ENCODE data around the gene DYRK3.
"Not testable (repeated sequence)": the region's sequence is repeated elsewhere in the genome, so short reads cannot be mapped to it uniquely, and the experiment has no call there.

The DYRK3 gene

GRCh38 chr1:206612129-206612876, 23.0 kb upstream of the DYRK3 start, which contains the start of gene EIF2D:
Gene EIF2D, minus strand, starts transcription at chr1:206612465. Its CDS starts 123 bp downstream, at chr1:206612342.
- ChIA-PET POLR2A (ENCODE audit: low non-redundant PET) (interaction anchor here (0.6 to 1.2 kb wide), 8 partner anchors 9 to 1501 kb away, joined by 3 to 10 read pairs (median 4); partner anchors contain the start of gene DYRK3), CTCF (interaction anchor here (0.5 to 2.7 kb wide), 40 partner anchors 9 to 1291 kb away, joined by 3 to 29 read pairs (median 4); partner anchors contain the start of genes DYRK3, NUAK2 and RASSF5)
- peak within 1 kb of the TSS; percentile 75 for H3K27ac ChIP-seq
- peak; percentile 95 for TF ChIP-seq CTCF (conservative IDR thresholded peaks at IDR 0.05; ENCODE audit: low read depth)
- peak; percentile 100 for DNase-seq (ENCODE audit: low spot score)

- POLR2A ChIA-PET (ENCODE audit: low non-redundant PET); H3K27ac ChIP-seq; DNase-seq (ENCODE audit: low spot score): not testable (repeated sequence)
- CTCF ChIA-PET: interaction anchor here (0.6 to 0.8 kb wide), 2 partner anchors 14 to 285 kb away, joined by 4 to 5 read pairs; partner anchors contain the start of gene EIF2D
Measured at GRCh38 chr1:206626396-206626795, 8.9 kb upstream of the DYRK3 start.

GRCh38 chr1:206628916-206629315, 6.4 kb upstream of the DYRK3 start:
- no peak for DNase-seq (ENCODE audit: low spot score)
- no peak overlapping the region for H3K27ac ChIP-seq
- ChIA-PET CTCF (interaction anchor here (0.5 to 1.2 kb wide), 4 partner anchors 35 to 626 kb away, joined by 3 to 8 read pairs (median 4); partner anchors contain the start of gene RAB7B), POLR2A (ENCODE audit: low non-redundant PET) (no interaction called here)
- no peak for TF ChIP-seq CTCF (conservative IDR thresholded peaks at IDR 0.05; ENCODE audit: low read depth)

GRCh38 chr1:206631085-206631509, 4.2 kb upstream of the DYRK3 start:
- H3K27ac ChIP-seq: no peak overlapping the region
- ChIA-PET CTCF (interaction anchor here (0.9 to 1.4 kb wide), 11 partner anchors 10 to 270 kb away, joined by 3 to 23 read pairs (median 3); partner anchors contain the start of gene EIF2D), POLR2A (ENCODE audit: low non-redundant PET) (no interaction called here)
- peak; percentile 52 for DNase-seq (ENCODE audit: low spot score)
- no peak; the same call in 1 of the 2 replicates for TF ChIP-seq CTCF (conservative IDR thresholded peaks at IDR 0.05; ENCODE audit: low read depth)

- no peak for TF ChIP-seq CTCF (conservative IDR thresholded peaks at IDR 0.05; ENCODE audit: low read depth)
- CTCF ChIA-PET: interaction anchor here (0.6 to 3.9 kb wide), 21 partner anchors 8 to 348 kb away, joined by 3 to 44 read pairs (median 4); partner anchors contain the start of gene EIF2D
- H3K27ac ChIP-seq: peak overlapping the region; percentile 89
- peak; percentile 94 for DNase-seq (ENCODE audit: low spot score)
- POLR2A ChIA-PET (ENCODE audit: low non-redundant PET): interaction anchor here (1.3 kb wide), 1 partner anchor 21 kb away, joined by 3 read pairs; the partner anchor contains the start of gene EIF2D
Measured at GRCh38 chr1:206633708-206634121, 1.6 kb upstream of the DYRK3 start.

- CTCF ChIA-PET: interaction anchor here (0.6 to 3.9 kb wide), 26 partner anchors 13 to 348 kb away, joined by 3 to 44 read pairs (median 3); partner anchors contain the start of genes EIF2D and IL20
- TF ChIP-seq CTCF (conservative IDR thresholded peaks at IDR 0.05; ENCODE audit: low read depth): peak; percentile 87
- POLR2A ChIA-PET (ENCODE audit: low non-redundant PET): interaction anchor here (0.6 to 2.2 kb wide), 12 partner anchors 13 to 989 kb away, joined by 3 to 16 read pairs (median 4); partner anchors contain the start of gene EIF2D
- DNase-seq (ENCODE audit: low spot score): peak; percentile 72
- peak overlapping the region; percentile 89 for H3K27ac ChIP-seq
Measured at GRCh38 chr1:206634365-206635079, 814 bp upstream of the DYRK3 start.

All from RWPE1 (cell line).